Caki2 (cell line): Measurements from ENCODE around the gene SLC2A4. TPM values are rescaled to one million over a fixed set of nuclear protein-coding genes. Genes with fewer than 3 reads are reported as not detected.

Experiments
- DNase-seq: peaks from one replicate; pipeline ENCODE4 v3.0.0-alpha.2; 2015; ENCODE audit warnings: low read depth
- in situ Hi-C: cut with HindIII; loops from 2 replicates; pipeline ENCODE4 v1.10.0; 2016; ENCODE audit warnings: low sequenced_read_pairs, low pct_unique_long_range_greater_than_20kb, mixed read lengths
- total RNA-seq: library from RNA; depleted of rRNA; stranded (reverse); fragments of >200 nt; shearing (Covaris generic); gene quantifications from 2 replicates; pipeline ENCODE4 v1.2.3, GENCODE V29; 2014; ENCODE audit warnings: low replicate concordance

The SLC2A4 gene
- total RNA-seq, 1 experiment from 2014 or later = not detected

DNA sequence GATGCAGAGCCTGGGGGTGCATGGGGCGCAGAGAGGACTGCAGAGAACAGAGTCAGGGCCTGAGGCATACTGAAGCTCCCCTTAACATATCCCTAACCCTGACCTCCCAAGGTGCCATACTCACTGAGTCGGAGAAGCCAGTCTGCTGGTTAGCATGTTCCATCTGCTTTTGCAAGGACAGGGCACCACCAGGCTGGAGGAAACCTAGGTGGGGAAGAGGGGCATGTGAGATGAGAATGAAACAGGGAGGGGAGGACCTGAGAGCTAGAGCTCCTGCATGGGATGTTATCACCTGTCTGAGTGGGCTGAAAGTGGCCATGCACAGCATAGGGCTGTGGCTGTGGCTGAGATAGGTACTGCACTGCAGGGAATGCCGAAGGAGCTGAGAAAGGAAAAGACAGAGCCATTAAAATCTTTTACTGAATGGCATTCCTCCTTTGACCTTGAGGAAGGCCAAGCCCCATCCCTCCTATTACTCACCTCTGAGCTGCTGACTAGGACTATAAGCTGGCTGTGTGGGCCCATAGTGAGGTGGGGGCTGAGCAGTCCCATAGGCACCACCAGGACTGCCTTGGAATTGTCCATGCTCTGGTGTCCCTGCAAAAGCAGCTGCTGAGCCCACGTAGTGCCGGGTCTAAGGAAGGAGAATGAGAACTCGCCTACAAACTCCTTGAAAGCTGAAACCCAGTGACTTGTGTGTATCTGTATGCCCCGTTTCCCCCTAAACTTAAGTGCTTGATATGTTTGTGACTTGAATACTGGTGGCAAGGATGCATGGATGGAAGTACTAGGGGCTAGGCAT, 31.8 kb downstream of the SLC2A4 start:
- in situ Hi-C loops = no loop called here
- no peak for DNase-seq

DNA sequence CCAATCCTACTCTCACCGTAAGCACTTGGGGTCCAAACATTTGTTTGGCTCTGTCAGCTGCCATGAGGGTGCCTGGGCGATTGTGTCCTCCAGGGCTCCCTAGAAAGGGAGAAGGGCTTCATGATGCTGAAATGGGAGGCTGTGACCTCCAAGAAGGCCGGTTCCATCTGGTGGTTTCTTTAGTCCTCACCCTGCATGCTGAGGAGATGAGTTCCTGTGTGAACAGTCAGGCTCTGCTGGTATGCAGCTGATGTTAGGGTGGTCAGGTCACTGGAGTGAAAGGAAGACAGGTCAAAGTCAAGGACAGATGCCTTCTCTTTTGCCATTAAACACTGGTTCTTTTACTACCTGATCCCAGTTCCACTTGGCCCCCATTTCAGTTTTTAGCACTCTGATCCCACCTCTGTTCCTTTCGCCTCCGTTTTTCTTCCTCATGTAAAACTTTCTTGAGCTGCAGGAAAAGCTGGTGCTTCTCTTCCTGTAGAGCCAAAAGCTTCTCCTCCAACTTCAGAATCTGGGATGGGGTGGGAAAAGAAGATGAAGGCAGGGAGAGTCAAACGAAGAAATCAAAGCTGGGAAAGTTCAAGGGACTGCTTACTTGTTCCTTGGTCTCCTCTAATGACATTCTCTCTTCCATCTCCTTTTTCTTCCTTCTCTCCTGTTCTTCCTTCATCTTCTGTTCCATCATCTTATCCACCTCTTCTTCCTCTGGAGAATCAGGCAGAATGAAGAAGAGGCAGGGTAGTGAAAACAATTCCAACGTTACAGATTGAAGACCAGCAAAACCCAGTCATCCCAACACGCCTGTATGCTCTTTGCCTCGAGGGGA, 32.6 kb downstream of the SLC2A4 start:
- in situ Hi-C loops = no loop called here
- no peak for DNase-seq

GRCh38 chr17:7314719-7315569, 33.4 kb downstream of the SLC2A4 start, which contains the start of gene GPS2:
Gene GPS2 (minus strand): TSS chr17:7315360. CDS start chr17:7315052, 308 bp downstream.
- in situ Hi-C loops = no loop called here
- DNase-seq = peak; percentile 81

DNA sequence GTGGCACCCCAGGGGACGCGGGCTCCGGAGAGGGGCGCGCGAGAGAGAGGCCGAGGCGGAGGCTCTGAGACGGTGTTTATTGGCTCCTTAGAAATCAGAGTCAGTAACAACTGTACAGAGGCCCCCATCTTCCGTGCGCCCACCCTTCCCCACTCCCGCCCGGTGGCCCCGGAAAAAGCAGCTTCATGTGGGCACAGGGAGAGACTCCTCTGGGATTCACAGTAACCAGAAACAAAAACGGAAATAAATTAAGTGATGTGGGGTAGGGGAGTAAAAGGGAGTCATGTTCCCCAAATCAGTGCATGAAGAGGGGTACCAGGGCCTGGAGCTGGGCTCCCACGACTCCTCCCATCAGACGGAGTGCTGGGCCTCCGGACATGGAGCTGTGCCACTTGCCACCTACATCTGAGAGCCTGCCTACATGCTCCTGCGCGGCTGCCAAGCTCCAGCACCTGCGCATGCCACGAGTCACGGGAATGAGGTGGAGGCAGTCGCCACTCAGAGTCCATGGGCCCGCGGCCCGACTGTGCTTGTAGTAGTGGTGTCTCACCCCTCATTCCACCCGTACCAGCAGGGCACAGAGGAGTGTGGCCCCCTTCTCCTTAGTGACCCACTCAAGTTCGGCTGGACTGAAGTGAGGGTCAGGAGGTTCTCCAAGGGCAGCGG, 34.2 kb downstream of the SLC2A4 start:
- in situ Hi-C loops = no loop called here

DNA sequence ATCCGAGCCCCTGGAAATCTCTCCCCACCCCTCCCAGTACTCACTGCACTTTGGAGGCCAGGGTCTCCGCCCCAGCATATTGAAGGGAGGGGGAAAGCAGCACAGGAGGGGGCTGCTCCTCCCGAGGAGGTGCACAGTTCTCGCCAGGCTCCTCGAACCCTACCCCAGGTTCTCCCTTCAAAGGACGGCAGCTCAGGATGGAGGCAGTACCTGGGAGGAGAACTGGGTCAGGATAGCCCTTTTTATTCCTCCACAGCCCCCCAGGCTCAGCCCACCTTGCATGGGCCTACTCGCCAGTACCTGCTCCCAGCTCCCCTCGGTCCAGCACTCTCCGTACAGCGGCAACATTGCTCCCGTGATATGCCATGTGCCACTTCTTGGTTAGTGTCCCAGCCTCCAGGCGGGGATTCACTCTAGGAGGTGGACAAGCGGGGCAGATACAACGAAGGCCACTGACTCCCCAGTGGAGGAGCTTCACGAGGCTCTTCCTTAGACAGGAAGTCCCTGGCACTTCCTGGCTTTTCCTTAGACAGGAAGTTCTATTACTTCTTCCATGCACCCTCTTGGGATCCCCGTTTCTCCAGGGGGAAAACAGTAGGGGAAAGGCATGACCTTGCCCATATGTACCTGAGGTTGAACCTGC, 35.8 kb downstream of the SLC2A4 start:
- no peak for DNase-seq
- in situ Hi-C loops = no loop called here

More for the DNA sequence above, 34.2 kb downstream of the SLC2A4 start:
- no peak for DNase-seq

DNA sequence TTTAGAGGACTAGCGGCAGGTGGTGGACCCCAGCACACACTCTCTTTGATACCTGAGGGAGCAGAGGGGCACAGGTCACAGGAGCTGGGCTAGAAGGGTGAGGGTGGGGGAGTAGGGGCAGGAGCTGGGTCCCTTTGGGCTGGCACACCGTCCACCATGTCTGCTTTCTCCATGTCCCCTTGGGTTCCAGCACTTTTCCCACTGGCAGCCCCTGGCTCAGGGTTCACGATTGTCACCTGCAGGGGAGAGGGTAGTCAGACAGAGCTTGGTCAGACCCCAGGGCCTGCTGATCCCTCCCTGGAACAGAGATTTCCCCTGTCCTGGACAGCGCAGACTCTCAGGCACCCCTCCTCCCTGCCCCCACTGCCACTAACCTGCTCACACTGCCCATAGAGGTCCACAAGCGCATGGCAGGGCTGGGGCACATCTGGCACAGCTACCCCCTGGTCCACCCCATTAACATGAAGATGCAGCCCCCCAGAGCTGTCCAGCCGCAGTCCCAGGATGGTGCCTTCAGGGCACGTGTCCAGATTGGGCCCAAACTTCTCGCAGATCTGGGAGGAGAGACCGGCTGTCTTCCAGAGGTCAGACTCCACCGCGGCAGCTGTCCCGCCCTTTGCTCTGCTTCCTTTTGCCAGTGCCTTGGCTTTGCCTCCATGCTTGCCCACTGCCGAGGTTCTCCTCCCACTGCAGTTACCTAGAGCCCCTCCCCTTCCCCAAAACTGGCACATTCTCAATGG, 36.8 kb downstream of the SLC2A4 start:
- in situ Hi-C loops = no loop called here
- no peak for DNase-seq

GRCh38 chr17:7321466-7321865, 39.9 kb downstream of the SLC2A4 start:
- in situ Hi-C loops = no loop called here
- DNase-seq = no peak

DNA sequence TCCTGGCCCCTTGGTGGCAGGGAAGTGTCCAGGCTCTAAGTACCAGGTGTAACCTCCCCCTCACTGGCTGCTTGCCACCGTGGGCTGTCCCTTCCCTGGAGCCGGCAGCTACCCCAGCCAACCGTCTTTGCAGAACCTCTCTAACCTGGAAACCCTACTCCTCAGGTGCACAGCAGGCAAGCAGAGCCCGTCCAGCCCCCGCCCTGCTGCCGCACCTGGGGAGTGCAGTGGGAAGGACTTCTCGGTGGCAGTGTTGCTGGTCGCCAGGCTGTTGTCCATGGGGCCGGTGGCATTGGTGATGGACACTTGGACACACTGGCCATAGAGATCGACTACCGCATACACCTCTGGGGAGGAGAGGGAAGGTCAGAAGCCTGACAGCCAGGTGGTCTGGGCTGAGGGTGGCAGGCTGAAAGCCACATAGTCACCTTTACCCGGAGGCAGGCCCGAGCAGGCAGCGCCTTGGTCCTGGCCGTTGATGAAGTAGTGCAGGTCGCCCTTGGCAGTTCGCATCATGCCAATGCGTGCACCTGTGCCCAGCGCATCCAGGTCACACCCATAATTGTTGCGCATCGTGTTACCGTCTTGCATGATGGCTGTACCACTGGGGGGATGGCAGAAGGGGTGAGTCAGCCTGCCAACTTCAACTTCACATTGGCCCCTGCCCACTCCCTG, 41.1 kb downstream of the SLC2A4 start:
- no peak for DNase-seq
- in situ Hi-C loops = no loop called here

GRCh38 chr17:7323731-7324437, 42.4 kb downstream of the SLC2A4 start:
- no peak for DNase-seq

GRCh38 chr17:7324438-7324779, 42.9 kb downstream of the SLC2A4 start:
- no peak for DNase-seq
- in situ Hi-C loops = no loop called here

More at GRCh38 chr17:7323731-7324437, 42.4 kb downstream of the SLC2A4 start:
- in situ Hi-C loops = no loop called here

GRCh38 chr17:7325031-7325528, 43.6 kb downstream of the SLC2A4 start:
- no peak for DNase-seq
- in situ Hi-C loops = no loop called here

GRCh38 chr17:7326186-7326585, 44.7 kb downstream of the SLC2A4 start:
- no peak for DNase-seq
- in situ Hi-C loops = no loop called here

- no peak for DNase-seq
- in situ Hi-C loops = no loop called here
These were observed 45.5 kb downstream of the SLC2A4 start for GRCh38 chr17:7327056-7327455.

DNA sequence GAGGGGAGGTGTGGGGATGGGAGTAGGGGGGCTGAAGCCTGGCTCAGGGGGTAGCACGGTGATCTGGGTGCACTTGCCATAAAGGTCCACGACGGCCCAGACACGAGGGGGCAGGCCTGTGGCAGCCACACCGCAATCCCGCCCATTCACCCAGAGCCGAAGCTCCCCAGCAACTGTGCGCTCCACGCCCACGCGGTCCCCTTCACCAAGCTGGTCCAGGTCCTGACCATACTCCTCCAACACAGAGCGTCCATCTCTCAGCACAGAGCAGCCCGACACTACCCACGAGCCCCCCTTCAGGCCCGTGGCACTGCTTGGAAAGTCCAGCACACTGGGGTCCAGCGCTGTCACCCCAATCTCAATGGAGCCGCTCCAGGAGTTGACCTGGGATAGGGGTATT, 46.0 kb downstream of the SLC2A4 start:
- in situ Hi-C loops = no loop called here
- DNase-seq = no peak

GRCh38 chr17:7328009-7328408, 46.5 kb downstream of the SLC2A4 start:
- in situ Hi-C loops = no loop called here
- no peak for DNase-seq

GRCh38 chr17:7328840-7329373, 47.4 kb downstream of the SLC2A4 start, which contains the start of gene NEURL4:
Gene NEURL4 (minus strand): TSS chr17:7329335. CDS start chr17:7329312, 23 bp downstream.
- DNase-seq = no peak
- in situ Hi-C loops = no loop called here
